Coronary artery (tissue), 2 donors: ENCODE results near the gene TRIM3.

ENCODE experiments used
- DNase-seq: peaks from one replicate; pipeline ENCODE4 v3.0.0-alpha.2; 2017; ENCODE audit warnings: low spot score
- H3K27ac ChIP-seq, 2 donors: fragments of 200-600 bp; sonication (generic); one replicate each; pipeline ENCODE4 v1.5.1; 2016 to 2019
- H3K4me3 ChIP-seq: fragments of 200-600 bp; sonication (generic); 2 replicates; pipeline ENCODE4 v1.5.1; 2016; ENCODE audit warnings: mild to moderate bottlenecking, moderate library complexity
- TF ChIP-seq, protein P1 (sequence below): fragments of 200-600 bp; sonication (generic); IDR thresholded peaks from one replicate; pipeline ENCODE4 v1.5.1; 2019; ENCODE audit warnings: antibody characterized with exemption

TRIM3 gene

DNA sequence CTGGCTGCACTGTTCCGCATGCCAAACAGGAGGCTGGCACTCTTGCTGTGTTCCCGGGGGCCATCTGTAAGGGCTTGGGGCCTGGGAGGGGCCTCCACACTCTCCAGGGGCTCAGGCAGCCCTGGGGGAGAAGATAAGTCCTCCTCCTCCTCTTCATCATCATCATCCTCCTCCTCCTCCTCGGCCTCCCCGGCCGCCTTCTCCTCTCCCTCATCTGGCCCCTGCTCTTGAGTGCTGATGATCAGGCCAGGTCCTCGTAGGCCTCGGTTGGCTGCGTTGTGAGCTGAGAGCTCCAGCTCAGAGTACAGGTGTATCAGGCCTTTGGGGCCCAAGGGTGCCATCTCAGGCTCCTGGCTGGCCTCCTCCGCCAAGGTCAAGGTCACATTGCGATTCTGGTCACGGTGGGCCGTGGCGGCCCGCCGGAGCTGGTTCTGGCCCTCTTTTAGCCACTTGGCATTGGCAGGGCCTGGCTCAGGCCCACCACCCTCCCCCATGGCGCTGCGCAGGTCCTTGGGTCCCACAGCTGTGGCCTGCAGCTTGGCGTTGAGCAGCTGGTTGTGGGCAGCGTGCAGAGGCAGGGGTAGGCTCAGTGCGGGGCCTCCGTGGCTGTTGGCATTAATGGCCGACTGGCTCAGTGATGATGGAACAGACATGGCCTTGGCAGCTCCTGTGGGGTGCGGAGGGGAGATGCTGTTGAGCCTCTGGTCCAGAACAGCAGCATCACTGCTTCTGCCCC, 62.9 kb downstream of the TRIM3 start:
- TF ChIP-seq, protein P1, sequence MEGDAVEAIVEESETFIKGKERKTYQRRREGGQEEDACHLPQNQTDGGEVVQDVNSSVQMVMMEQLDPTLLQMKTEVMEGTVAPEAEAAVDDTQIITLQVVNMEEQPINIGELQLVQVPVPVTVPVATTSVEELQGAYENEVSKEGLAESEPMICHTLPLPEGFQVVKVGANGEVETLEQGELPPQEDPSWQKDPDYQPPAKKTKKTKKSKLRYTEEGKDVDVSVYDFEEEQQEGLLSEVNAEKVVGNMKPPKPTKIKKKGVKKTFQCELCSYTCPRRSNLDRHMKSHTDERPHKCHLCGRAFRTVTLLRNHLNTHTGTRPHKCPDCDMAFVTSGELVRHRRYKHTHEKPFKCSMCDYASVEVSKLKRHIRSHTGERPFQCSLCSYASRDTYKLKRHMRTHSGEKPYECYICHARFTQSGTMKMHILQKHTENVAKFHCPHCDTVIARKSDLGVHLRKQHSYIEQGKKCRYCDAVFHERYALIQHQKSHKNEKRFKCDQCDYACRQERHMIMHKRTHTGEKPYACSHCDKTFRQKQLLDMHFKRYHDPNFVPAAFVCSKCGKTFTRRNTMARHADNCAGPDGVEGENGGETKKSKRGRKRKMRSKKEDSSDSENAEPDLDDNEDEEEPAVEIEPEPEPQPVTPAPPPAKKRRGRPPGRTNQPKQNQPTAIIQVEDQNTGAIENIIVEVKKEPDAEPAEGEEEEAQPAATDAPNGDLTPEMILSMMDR = no peak
- no peak for DNase-seq
- Histone ChIP-seq H3K4me3 (no peak overlapping the region), H3K27ac (no peak overlapping the region)

DNA sequence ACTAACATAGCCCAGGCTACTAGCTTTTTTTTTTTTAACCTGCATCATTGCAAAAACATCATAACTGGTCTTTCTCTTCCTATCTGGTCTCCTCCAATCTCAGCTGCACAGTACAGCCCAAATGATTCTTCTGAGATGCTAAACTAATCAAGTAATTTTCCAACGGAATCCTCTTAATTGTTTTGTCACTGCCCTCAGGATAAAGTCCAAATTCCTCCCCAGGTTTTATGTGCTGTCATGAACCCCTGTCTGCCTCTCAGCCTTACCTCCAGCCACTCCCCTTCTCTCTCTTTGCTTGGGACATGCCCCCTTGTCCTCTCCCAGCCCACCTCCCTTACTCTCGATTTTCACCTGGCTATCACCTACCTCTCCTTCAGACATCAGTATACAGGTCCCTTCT, 67.4 kb downstream of the TRIM3 start:
- Histone ChIP-seq H3K27ac (no peak overlapping the region), H3K4me3 (no peak overlapping the region)
- DNase-seq = no peak
- TF ChIP-seq, protein P1 = no peak

DNA sequence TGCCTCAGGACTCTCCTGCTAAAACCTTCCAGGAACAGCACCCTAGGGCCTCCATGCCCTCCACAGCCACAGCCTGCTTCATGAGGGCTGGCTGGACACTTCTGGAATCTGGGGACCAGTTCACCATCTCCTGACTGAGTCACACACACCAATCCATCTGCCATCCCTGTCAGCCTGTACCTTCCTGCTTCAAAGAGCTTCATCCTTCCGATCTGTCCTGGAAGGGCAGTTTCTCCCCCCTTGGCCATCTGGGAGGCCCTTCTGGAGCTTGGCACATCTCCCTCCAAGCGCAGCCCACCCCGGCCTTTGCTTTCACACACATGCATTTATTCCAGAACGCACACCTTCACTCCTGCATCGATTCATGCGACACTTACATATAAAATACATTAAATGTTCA, 67.9 kb downstream of the TRIM3 start:
- Histone ChIP-seq H3K4me3 (no peak overlapping the region), H3K27ac (no peak overlapping the region)
- no peak for DNase-seq
- TF ChIP-seq, protein P1 = no peak

DNA sequence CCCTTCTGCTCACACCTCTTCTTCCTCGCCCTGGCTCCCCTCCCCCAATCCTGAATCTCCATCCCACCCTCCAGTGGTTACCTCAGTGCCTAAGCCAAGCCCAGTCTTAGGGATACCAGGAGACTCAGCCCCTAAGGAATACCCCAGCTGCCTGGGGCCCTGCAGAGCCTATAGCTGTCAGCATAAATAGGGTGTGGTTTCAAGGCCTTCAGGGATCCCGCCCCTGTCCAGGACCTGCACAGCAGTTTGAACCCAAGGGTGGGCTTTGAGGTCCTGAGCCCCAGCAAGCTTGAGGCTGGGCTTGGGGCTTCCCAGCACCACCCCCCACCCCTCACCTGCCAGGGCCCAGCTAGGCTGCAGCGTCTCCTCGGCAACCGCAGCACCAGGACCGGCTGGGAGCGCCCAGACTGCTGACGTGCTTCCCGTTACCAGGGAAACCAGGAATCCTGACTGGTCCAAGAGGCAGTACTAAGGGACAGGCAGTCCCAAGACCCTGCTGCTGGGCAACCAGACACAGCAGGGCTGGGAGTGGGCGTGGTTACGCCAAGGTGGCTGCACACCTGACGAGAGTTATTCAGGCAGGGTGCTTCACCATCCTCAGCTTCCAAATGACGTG, 68.6 kb downstream of the TRIM3 start:
- no peak for DNase-seq
- TF ChIP-seq, protein P1 = no peak
- Histone ChIP-seq H3K4me3 (no peak overlapping the region), H3K27ac (no peak overlapping the region)

DNA sequence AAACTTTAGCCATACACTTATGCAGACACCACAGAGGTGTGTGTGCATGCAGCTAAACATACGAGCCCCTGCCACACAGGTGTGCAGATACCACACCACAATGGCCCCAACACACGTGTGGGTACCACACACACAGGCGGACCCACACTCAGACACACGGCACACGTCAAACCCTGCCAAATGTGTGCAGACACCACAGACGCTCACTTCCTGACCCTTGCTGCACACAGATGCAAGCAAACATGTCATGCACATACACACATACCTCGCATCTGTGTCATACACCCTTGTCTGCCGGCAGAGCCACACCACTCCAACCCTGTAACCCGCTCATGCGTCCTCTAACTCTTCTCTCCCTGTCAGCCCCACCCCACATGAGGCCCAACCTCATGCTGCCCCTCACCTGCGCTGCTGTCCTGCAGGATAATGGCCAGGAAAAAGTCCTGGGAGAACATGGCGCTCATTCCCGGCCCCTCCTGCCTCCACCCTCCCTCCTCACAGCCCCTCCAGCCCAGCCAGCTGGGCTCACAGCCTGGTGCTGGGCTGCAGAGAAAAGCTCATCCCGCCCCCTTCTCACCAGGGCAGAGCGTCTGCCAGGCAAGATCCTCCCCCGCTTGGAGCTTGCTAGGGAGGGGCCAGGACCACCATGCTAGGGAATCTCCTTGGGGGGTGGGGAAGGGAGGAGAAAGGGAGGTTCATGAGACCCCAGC, 69.2 kb downstream of the TRIM3 start:
- Histone ChIP-seq H3K4me3 (no peak overlapping the region), H3K27ac (no peak overlapping the region)
- no peak for DNase-seq
- TF ChIP-seq, protein P1 = no peak

DNA sequence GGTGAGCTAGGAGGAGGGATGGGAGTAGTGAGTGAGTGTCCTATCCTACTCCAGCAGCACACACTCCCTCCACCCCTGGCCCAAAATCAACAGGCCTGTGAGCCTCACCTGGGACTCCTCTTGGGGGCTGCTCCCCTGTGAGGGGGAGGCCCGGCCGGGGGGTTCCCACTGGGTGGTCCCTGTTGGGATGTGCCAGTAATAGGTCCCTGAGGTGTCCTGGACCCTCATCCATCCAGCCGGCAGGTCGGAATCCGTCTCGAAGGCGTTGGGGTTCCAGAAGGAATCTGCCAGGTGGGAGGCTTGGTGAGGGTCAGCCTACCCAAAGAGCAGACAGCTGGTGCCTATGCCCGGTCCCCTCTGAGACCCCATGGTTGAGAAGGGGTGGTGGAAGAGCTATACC, 70.2 kb downstream of the TRIM3 start:
- TF ChIP-seq, protein P1 = no peak
- no peak overlapping the region for H3K4me3 ChIP-seq
- no peak for DNase-seq
- no peak overlapping the region for H3K27ac ChIP-seq
